ENCODE measurements around the gene FAIM2.

Gene FAIM2

GRCh38 chr12:49941556-49942511, 38.1 kb upstream of the FAIM2 start:
- in situ Hi-C loops (cut with MboI; ENCODE audit: low sequenced_read_pairs) = no loop called here

DNA sequence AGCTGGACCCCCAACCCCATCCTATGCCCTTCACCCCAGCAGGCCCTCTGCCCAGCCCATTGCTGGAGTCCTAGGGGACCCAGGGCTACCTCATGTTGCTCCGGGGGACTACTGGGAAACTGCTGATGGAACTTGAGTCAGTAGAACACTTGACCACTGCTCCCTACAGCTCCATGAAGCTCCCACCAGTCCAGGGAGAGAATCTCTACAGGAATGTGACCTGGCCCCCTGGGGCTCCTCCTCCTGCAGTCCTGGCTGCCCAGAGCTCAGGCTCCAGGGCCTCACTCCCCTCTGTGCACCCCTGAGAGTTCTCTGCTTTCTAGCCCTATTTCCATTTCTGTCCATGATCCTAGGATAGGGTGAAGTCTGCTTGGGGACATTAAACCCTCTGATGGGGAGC, 36.0 kb upstream of the FAIM2 start:
- in situ Hi-C loops (cut with MboI; ENCODE audit: low sequenced_read_pairs) = no loop called here

GRCh38 chr12:49939307-49939706, 35.6 kb upstream of the FAIM2 start:
- in situ Hi-C loops (cut with MboI; ENCODE audit: low sequenced_read_pairs) = no loop called here

DNA sequence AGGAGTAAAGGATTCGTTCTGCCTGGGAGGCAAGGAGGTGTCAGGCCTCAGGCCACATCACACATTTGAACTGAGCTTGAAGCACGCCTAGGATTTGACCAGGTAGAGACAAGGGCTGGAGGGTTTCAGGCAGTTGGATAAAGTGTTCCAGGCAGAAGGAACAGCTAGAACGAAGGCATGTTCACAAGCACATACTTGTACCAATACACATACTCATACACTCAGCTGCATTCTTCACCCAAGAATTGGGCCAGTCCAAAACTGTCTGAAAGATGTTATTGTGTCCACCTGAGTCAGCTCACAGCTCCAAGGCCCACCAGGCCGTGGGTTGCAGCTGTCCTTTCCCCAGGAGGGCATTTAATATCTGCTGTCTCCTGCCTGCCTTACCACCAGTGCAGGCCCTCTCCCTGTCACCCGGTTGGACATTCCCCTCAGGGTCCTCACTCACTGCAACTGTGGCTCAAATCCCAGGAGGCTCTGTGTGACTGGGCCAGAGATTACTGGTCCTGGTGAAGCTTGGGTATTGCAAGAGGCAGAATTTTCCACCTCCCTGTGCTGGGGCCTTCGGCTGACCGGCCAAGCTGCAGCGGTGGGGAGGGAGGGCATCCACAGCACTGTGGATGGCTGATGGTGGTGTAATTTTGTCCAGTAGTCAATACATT, 34.1 kb upstream of the FAIM2 start:
- in situ Hi-C loops (cut with MboI; ENCODE audit: low sequenced_read_pairs) = no loop called here

- in situ Hi-C loops (cut with MboI; ENCODE audit: low sequenced_read_pairs) = no loop called here
Observed at GRCh38 chr12:49936925-49937324, 33.2 kb upstream of the FAIM2 start.

GRCh38 chr12:49934505-49934904, 30.8 kb upstream of the FAIM2 start:
- in situ Hi-C loops (cut with MboI; ENCODE audit: low sequenced_read_pairs) = no loop called here

DNA sequence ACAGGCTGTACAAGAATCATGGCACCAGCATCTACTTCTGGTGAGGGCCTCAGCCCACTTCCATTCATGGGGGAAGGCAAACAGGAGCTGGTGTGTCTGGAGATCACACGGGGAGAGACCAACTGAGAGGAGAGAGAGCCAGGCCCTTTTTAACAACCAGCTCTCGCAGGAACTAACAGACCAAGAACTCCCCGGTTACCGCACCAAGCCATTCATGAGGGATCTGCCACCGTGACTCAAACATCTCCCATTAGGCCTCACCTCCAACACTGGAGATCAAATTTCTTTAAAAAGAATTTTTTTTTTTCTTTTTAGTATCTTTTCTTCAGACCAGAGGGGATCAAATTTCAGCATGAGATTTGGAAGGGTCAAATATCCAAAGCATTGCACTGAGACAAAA, 30.1 kb upstream of the FAIM2 start:
- in situ Hi-C loops (cut with MboI; ENCODE audit: low sequenced_read_pairs) = no loop called here

DNA sequence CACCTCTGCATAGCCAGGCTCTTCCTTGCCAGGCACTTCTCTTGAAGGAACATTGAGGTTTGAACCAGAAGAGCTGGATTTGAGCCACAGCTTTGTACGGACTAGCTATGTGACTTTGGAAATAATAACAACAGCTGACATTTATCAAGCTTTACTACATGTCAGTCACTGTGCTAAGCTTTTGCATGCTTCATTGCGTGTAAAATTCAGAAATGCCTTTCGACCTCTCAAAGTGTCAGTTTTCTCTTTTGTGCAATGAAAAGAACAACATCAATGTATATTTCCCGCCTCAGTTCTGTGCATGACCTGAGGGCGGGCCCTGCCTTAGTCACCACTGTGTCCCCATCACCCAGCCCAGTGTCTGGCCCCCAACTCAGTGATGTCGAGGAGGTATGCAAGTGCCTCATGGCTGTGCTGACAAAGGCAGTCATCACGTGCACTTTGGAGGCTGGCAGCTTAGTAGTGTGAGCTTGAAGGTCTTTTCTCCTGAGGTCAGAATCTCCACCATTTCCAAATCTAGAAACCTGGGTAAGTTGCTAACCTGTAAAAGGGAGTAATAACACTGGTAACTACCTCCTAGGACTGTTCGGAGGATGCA, 28.9 kb upstream of the FAIM2 start:
- in situ Hi-C loops (cut with MboI; ENCODE audit: low sequenced_read_pairs) = no loop called here

- in situ Hi-C loops (cut with MboI; ENCODE audit: low sequenced_read_pairs) = no loop called here
Observed at GRCh38 chr12:49932023-49932422, 28.3 kb upstream of the FAIM2 start.

DNA sequence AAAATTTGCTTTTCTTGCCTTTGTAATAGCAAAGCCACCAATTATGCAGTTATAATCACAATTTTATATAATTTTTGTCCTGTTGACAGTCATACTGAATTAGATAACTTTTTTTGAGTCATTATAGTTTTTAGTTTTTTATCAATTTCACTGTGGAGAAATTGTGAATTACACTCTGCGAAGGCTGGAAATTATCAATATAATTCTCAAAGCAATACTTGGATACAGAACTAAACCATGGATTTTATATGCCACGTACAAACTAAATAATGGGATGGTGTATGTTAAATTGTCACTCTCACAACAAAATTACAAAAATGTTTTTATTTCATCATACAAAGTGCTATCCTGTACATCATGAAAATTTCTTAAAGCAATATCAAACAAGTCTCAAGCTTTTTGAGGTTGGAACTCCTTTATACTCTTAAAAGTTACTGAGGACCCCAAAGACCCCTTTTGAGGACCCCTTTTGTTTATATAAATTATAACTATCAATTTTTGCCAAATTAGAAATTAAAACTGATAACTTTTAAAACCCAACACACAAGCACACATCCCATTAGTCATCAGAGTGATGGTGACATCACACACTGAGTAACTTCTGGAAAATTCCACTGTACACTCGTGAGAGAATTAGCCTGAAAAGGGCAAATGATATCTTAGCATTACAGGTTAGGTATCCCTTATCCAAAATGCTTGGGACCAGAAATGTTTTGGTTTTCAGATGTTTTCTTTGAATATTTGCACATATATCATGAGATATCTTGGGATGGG, 27.0 kb upstream of the FAIM2 start:
- in situ Hi-C loops (cut with MboI; ENCODE audit: low sequenced_read_pairs) = no loop called here

DNA sequence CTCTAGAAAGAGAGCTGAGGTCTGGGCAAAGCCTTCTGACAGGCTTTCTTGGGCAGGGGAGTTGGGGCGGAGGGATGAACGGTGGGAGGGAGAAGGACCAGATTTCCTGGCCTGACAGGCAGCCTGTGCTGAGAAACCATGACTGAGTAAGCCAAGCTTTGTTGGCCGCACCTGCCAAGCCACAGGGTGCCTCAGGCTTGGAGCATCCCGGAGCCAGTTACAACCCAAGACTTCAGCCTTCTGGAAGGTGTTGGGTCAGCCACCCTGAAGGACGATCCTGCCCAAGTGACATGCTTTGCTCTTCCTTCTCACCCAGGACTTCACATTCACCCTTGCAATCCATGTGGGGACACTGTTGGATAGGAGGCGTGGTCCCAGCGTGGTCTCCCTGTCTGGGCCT, 25.9 kb upstream of the FAIM2 start:
- in situ Hi-C loops (cut with MboI; ENCODE audit: low sequenced_read_pairs) = no loop called here

- in situ Hi-C loops (cut with MboI; ENCODE audit: low sequenced_read_pairs) = no loop called here
Observed at GRCh38 chr12:49928471-49928870, 24.8 kb upstream of the FAIM2 start.

GRCh38 chr12:49925433-49926204, 21.9 kb upstream of the FAIM2 start:
- in situ Hi-C loops (cut with MboI; ENCODE audit: low sequenced_read_pairs) = no loop called here

DNA sequence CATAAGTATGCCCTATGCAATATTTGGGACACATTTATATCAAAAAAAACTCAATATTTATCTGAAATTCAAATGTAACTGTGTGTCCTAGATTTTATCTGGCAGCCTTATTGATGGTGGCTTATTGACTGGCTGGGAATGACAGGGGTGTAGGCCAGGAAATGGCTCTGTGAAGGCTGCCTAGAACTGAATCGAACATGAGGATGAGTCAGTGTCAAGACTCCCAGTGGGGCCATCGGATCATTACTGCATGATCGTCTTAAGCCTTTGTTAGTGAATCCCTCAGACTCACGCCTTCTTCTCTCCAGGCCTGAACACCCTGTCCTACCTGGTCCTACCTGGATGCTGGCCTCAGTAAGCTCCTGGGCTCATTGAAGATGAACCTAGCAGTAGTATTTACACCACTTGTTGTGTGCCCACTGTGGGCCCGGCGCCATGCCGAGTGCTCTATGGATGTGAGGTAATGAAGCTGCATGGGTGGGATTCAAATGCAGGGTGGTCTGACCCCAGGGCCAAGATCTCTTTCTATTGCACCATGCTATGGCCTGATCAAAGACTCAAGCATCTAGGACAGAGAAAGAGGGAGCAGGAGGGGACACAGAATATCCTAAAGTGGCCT, 21.0 kb upstream of the FAIM2 start:
- in situ Hi-C loops (cut with MboI; ENCODE audit: low sequenced_read_pairs) = no loop called here

DNA sequence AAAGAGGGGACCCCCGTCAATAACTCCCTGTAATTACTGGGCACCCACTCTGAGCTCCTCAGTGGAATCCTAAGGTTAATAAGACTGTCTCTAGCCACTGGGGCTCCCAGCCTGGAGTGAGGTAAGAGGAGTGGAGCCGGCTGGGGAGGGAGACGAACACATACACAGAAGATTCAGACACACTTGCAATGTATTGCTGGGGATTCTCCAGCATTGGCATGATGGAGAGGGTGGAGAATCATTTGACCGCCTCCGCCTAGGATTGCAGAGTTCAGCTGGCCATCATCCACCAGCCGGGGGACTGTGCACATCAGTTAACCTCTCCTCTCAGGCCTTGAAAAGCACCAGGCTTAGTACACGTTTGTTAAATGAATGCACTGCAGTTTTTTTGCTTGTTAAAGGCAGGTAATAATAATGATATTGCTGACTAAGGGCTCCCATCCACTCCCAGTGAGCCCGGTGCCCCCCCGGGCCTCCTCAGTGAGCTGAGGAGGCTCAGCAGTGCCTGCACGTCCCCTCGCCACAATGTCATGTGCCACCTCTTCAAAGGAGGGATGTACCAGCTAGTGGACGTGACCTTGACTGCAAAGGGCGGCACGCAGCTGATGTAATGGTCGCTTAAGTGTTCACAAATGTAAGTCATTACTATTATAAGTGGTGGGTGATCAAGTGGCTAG, 20.3 kb upstream of the FAIM2 start:
- in situ Hi-C loops (cut with MboI; ENCODE audit: low sequenced_read_pairs) = no loop called here

GRCh38 chr12:49923035-49923644, 19.4 kb upstream of the FAIM2 start:
- in situ Hi-C loops (cut with MboI; ENCODE audit: low sequenced_read_pairs) = no loop called here

GRCh38 chr12:49922349-49923034, 18.8 kb upstream of the FAIM2 start:
- in situ Hi-C loops (cut with MboI; ENCODE audit: low sequenced_read_pairs) = no loop called here

GRCh38 chr12:49921936-49922335, 18.2 kb upstream of the FAIM2 start:
- in situ Hi-C loops (cut with MboI; ENCODE audit: low sequenced_read_pairs) = no loop called here

Data from HL-60/S4 treated with retinoic acid at 250 ng/mL for 4 days and 3 days (cell line).